MM.1S (cell line): ENCODE data around the gene A4GNT.
"Not testable (repeated sequence)": the region's sequence is repeated elsewhere in the genome, so short reads cannot be mapped to it uniquely, and the experiment has no call there.

ENCODE experiments used
- DNase-seq: peaks from one replicate; pipeline ENCODE4 v3.0.0-alpha.2; 2015
- H2AFZ ChIP-seq: fragments of 300-600 bp; sonication (generic); 2 replicates; pipeline ENCODE4 v1.6.0; 2016; ENCODE audit warnings: antibody characterized with exemption, low read length
- H3F3A ChIP-seq: fragments of 300-600 bp; sonication (generic); 2 replicates; pipeline ENCODE4 v1.6.1; 2016; ENCODE audit warnings: mild to moderate bottlenecking, antibody characterized with exemption, low read length, moderate library complexity, mixed read lengths; ENCODE audit not compliant: insufficient read depth
- H3K27ac ChIP-seq: fragments of 300-600 bp; sonication (generic); 2 replicates; pipeline ENCODE4 v1.5.1; 2016; ENCODE audit warnings: mild to moderate bottlenecking, low read length
- H3K27me3 ChIP-seq: fragments of 300-600 bp; sonication (generic); replicated peaks from 2 replicates; pipeline ENCODE4 v1.6.0; 2016; ENCODE audit warnings: low read length; ENCODE audit not compliant: insufficient read depth
- H3K36me3 ChIP-seq: fragments of 300-600 bp; sonication (generic); replicated peaks from 2 replicates; pipeline ENCODE4 v1.6.1; 2016; ENCODE audit warnings: mild to moderate bottlenecking, low read length, mixed read lengths; ENCODE audit not compliant: insufficient read depth
- H3K4me1 ChIP-seq: fragments of 300-600 bp; sonication (generic); 2 replicates; pipeline ENCODE4 v1.6.1; 2016; ENCODE audit warnings: low read length, mixed read lengths
- H3K4me2 ChIP-seq: fragments of 300-600 bp; sonication (generic); 2 replicates; pipeline ENCODE4 v1.6.0; 2016; ENCODE audit warnings: low read depth, low read length
- H3K4me3 ChIP-seq: fragments of 300-600 bp; sonication (generic); 2 replicates; pipeline ENCODE4 v1.5.1; 2016; ENCODE audit warnings: low read length, mixed read lengths
- H3K79me2 ChIP-seq: fragments of 300-600 bp; sonication (generic); 2 replicates; pipeline ENCODE4 v1.6.1; 2016; ENCODE audit warnings: mixed run types, low read length, mixed read lengths
- H3K9ac ChIP-seq: fragments of 300-600 bp; sonication (generic); 2 replicates; pipeline ENCODE4 v1.6.1; 2016; ENCODE audit warnings: low read length, mixed read lengths
- H3K9me2 ChIP-seq: fragments of 300-600 bp; sonication (generic); replicated peaks from 2 replicates; pipeline ENCODE4 v1.6.1; 2016; ENCODE audit warnings: mild to moderate bottlenecking, low read length, mixed read lengths; ENCODE audit not compliant: insufficient read depth
- H3K9me3 ChIP-seq: fragments of 300-600 bp; sonication (generic); replicated peaks from 2 replicates; pipeline ENCODE4 v1.6.1; 2016; ENCODE audit warnings: mild to moderate bottlenecking, low read length, mixed read lengths; ENCODE audit not compliant: insufficient read depth
- H4K20me1 ChIP-seq: fragments of 300-600 bp; sonication (generic); 2 replicates; pipeline ENCODE4 v1.6.1; 2016; ENCODE audit warnings: mild to moderate bottlenecking, low read length, moderate library complexity, mixed read lengths; ENCODE audit not compliant: insufficient read depth
- CTCF ChIP-seq: fragments of 300-600 bp; sonication (generic); IDR thresholded peaks from 2 replicates; pipeline ENCODE4 v1.5.1; 2016; ENCODE audit warnings: antibody characterized with exemption, low read length, mixed read lengths
- EZH2 ChIP-seq: fragments of 300-600 bp; sonication (generic); optimal IDR thresholded peaks from 2 replicates; pipeline ENCODE3; 2017; ENCODE audit warnings: low read depth, mild to moderate bottlenecking, antibody characterized with exemption, low read length, mixed read lengths
- EZH2phosphoT487 ChIP-seq: fragments of 300-600 bp; sonication (generic); IDR thresholded peaks from 2 replicates; pipeline ENCODE4 v1.6.1; 2018; ENCODE audit warnings: antibody characterized with exemption, low read length

Gene A4GNT

GRCh38 chr3:138154534-138154933 lies 22.3 kb upstream of the A4GNT start:
- H3K4me2 ChIP-seq: no peak overlapping the region
- H4K20me1 ChIP-seq: no peaks in the 10 kb centered on the region
- H3K4me1 ChIP-seq: no peaks in the 10 kb centered on the region
- no peaks in the 10 kb centered on the region for H3K27me3 ChIP-seq
- no peak overlapping the region for H3K4me3 ChIP-seq
- H3K36me3 ChIP-seq: no peaks in the 10 kb centered on the region
- no peaks in the 10 kb centered on the region for H3K79me2 ChIP-seq
- DNase-seq: no peak
- no peaks in the 10 kb centered on the region for H3K9me3 ChIP-seq
- TF ChIP-seq CTCF (no peak), EZH2 (no peak), EZH2phosphoT487 (no peak)
- no peak overlapping the region for H3K27ac ChIP-seq
- H3F3A ChIP-seq: no peaks in the 10 kb centered on the region
- H2AFZ ChIP-seq: no peak overlapping the region
- H3K9me2 ChIP-seq: no peaks in the 10 kb centered on the region
- H3K9ac ChIP-seq: no peak overlapping the region

- no peak overlapping the region for H3K9ac ChIP-seq
- no peak overlapping the region for H3K27ac ChIP-seq
- TF ChIP-seq EZH2phosphoT487 (no peak), EZH2 (no peak)
- no peaks in the 10 kb centered on the region for H3K9me3 ChIP-seq
- no peaks in the 10 kb centered on the region for H3K36me3 ChIP-seq
- H3F3A ChIP-seq: no peaks in the 10 kb centered on the region
- H3K79me2 ChIP-seq: no peaks in the 10 kb centered on the region
- no peak overlapping the region for H3K4me3 ChIP-seq
- no peak for DNase-seq
- no peaks in the 10 kb centered on the region for H3K9me2 ChIP-seq
- H2AFZ ChIP-seq: no peak overlapping the region
- no peaks in the 10 kb centered on the region for H3K27me3 ChIP-seq
- no peaks in the 10 kb centered on the region for H4K20me1 ChIP-seq
- no peaks in the 10 kb centered on the region for H3K4me1 ChIP-seq
- H3K4me2 ChIP-seq: no peak overlapping the region
Observed at GRCh38 chr3:138148503-138148902, 16.3 kb upstream of the A4GNT start.

GRCh38 chr3:138142181-138142580 lies 10.0 kb upstream of the A4GNT start:
- H3F3A ChIP-seq, DNase-seq, H4K20me1 ChIP-seq, H3K27me3 ChIP-seq, H3K27ac ChIP-seq, H3K4me2 ChIP-seq, H3K79me2 ChIP-seq, H3K9me3 ChIP-seq, H2AFZ ChIP-seq, H3K4me3 ChIP-seq, H3K9ac ChIP-seq, H3K36me3 ChIP-seq, H3K9me2 ChIP-seq: not testable (repeated sequence)
- H3K4me1 ChIP-seq: peaks cover 13% of the 10 kb centered on the region

GRCh38 chr3:138140940-138141339 lies 8.8 kb upstream of the A4GNT start:
- no peaks in the 10 kb centered on the region for H3K9me3 ChIP-seq
- no peak overlapping the region for H3K27ac ChIP-seq
- peaks cover 13% of the 10 kb centered on the region for H3K4me1 ChIP-seq
- H3K9ac ChIP-seq: no peak overlapping the region
- no peaks in the 10 kb centered on the region for H4K20me1 ChIP-seq
- no peak overlapping the region for H2AFZ ChIP-seq
- H3K36me3 ChIP-seq: no peaks in the 10 kb centered on the region
- peak overlapping the region; percentile 28; the same call in 1 of the 2 replicates for H3K4me2 ChIP-seq
- no peaks in the 10 kb centered on the region for H3F3A ChIP-seq
- no peaks in the 10 kb centered on the region for H3K27me3 ChIP-seq
- no peaks in the 10 kb centered on the region for H3K79me2 ChIP-seq
- DNase-seq: peak; percentile 39
- TF ChIP-seq CTCF: no peak
- no peak for TF ChIP-seq EZH2phosphoT487
- no peak for TF ChIP-seq EZH2
- H3K4me3 ChIP-seq: no peak overlapping the region
- no peaks in the 10 kb centered on the region for H3K9me2 ChIP-seq
